Hematopoietic multipotent progenitor cell treated with erythropoietin and hydrocortisone succinate and interleukin-3 and kit ligand, for 6 days (in vitro differentiated cells): ENCODE results near the gene ALOX15.
"Not testable (repeated sequence)": the region's sequence is repeated elsewhere in the genome, so short reads cannot be mapped to it uniquely, and the experiment has no call there.

Source experiments
- DNase-seq: peaks from one replicate; pipeline ENCODE4 v3.0.0-alpha.2; 2015

The ALOX15 gene

GRCh38 chr17:4590981-4591453, 50.5 kb downstream of the ALOX15 start:
- DNase-seq: no peak

DNA sequence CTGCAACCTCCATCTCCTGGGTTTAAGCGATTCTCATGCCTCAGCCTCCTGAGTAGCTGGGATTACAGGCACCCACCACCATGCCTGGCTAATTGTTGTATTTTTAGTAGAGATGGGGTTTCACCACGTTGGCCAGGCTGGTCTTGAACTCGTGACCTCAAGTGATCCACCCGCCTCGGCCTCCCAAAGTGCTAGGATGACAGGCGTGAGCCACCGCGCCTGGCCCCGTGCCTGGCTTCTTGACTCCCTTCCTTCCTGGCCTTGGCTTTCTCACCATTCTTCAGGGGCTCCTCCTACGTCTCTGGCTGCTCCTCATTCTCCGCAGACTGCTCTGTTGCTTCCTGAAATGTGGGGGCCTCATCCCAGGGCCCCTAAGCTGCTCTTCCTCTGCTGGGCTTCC, 51.4 kb downstream of the ALOX15 start:
- DNase-seq: not testable (repeated sequence)

- DNase-seq: no peak
Observed at GRCh38 chr17:4588898-4589625, 52.4 kb downstream of the ALOX15 start.

DNA sequence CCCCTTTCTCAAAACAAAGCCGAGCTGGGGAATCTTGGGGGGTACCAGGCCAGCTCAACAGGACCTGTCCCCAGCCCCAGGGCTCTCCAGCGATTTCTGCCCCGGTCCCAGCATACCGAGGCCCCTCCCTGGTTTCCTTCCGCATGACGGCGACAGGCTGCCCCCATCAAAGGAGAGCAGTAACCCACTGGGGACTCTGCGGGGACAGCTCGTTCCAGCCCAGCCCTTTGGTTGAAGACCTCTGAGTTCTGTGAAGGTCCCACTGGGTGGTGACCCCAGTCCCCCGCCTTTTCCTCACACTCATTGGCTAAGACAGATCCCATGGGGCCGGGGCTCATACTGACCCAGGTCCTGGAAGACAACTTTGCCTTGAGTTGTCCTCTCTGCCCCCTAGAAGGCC, 53.1 kb downstream of the ALOX15 start:
- DNase-seq: no peak

GRCh38 chr17:4587803-4588202, 53.7 kb downstream of the ALOX15 start:
- peak; percentile 65 for DNase-seq

GRCh38 chr17:4587195-4587594, 54.3 kb downstream of the ALOX15 start:
- no peak for DNase-seq

GRCh38 chr17:4586043-4586442, 55.4 kb downstream of the ALOX15 start:
- DNase-seq: no peak

- no peak for DNase-seq
Observed at GRCh38 chr17:4585638-4585994, 55.9 kb downstream of the ALOX15 start.

GRCh38 chr17:4584917-4585637, 56.4 kb downstream of the ALOX15 start:
- DNase-seq: no peak

GRCh38 chr17:4584101-4584916, 57.2 kb downstream of the ALOX15 start, which contains the start of gene SMTNL2:
Gene SMTNL2, plus strand, starts transcription at chr17:4584529. Its CDS starts 77 bp downstream, at chr17:4584606.
- no peak for DNase-seq

DNA sequence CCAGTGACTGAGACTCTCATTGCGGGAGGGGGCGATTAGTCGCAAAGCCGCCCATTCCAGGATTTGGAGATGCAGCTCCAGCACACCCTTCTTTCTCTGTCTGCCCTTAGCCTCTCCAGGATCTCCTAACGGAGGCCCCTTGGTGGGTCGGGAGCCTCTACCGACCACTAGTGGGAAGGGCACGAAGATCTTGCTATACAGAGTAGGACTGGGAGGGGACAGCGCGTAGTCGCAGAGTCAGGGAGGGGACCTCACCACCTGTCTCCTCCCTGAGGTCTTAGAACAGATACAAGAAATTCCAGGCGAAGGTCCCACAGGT, 57.7 kb downstream of the ALOX15 start:
- DNase-seq: peak; percentile 71

- no peak for DNase-seq
Observed at GRCh38 chr17:4583206-4583605, 58.3 kb downstream of the ALOX15 start.

GRCh38 chr17:4582691-4583090, 58.8 kb downstream of the ALOX15 start:
- no peak for DNase-seq

DNA sequence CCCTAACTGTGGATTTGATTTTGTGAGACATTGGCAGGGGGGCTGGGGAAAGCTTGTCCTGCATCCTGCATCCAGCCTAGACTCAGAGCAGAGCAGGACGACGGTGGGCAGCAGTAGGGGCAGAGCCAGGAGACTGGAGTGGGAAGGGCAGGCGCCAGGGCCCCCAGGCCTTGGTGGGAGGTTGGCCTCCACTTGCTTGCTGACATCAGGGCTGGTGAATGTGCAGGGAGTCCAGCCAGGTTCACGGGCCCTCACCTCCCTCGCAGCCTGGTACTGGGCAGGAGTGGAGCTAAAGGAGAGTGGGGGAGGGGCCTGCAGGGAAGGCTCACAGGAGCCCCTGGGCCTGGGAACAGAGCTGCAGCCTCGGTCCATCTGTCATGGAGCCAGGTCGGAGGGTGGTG, 59.4 kb downstream of the ALOX15 start:
- DNase-seq: no peak
